ENCODE data around the gene NDE1. TPM values are rescaled to one million over a fixed set of nuclear protein-coding genes. Genes with fewer than 3 reads are reported as not detected.

The NDE1 gene
- total RNA-seq, 1 donor from 2014 or later = 55.0 TPM

DNA sequence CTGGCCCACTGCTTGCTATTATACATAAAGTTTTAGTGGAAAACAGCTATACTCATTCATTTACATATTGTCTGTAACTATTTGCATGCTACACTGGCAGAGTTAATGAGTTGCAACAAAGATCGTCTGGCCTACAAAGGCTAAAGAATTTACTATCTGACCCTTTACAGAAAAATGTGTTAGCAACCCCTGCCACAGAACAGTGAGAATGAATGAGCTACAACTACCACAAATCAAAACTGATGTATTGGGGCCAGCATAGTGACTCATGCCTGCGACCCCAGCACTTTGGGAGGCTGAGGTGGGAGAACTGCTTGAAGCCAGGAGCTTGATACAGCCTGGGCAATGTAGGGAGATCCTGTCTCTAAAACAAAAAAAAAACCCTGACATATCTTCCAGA, 114.1 kb downstream of the NDE1 start:
- no peaks in the 10 kb centered on the region for H3K9me3 ChIP-seq
- intact Hi-C loops (cut with DNase I) = loop anchor here (5.0 kb wide), 1 partner anchor 1292 kb away; no protein-coding TSS in a partner anchor
- H3K4me1 ChIP-seq = no peaks in the 10 kb centered on the region
- H3K36me3 ChIP-seq = no peaks in the 10 kb centered on the region
- H3K27ac ChIP-seq = no peak overlapping the region
- H3K4me3 ChIP-seq = no peak overlapping the region
- H3K27me3 ChIP-seq = no peaks in the 10 kb centered on the region
- no peak for DNase-seq (ENCODE audit: extremely low spot score in 2 of 2)
- TF ChIP-seq, protein P1, sequence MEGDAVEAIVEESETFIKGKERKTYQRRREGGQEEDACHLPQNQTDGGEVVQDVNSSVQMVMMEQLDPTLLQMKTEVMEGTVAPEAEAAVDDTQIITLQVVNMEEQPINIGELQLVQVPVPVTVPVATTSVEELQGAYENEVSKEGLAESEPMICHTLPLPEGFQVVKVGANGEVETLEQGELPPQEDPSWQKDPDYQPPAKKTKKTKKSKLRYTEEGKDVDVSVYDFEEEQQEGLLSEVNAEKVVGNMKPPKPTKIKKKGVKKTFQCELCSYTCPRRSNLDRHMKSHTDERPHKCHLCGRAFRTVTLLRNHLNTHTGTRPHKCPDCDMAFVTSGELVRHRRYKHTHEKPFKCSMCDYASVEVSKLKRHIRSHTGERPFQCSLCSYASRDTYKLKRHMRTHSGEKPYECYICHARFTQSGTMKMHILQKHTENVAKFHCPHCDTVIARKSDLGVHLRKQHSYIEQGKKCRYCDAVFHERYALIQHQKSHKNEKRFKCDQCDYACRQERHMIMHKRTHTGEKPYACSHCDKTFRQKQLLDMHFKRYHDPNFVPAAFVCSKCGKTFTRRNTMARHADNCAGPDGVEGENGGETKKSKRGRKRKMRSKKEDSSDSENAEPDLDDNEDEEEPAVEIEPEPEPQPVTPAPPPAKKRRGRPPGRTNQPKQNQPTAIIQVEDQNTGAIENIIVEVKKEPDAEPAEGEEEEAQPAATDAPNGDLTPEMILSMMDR (IDR thresholded peaks at IDR 0.05) = no peak
- TF ChIP-seq POLR2A (IDR thresholded peaks at IDR 0.05) = no peak
- no peak for TF ChIP-seq POLR2AphosphoS5 (IDR thresholded peaks at IDR 0.05; ENCODE audit: insufficient read depth in 1 of 2, low read depth in 1 of 2)

DNA sequence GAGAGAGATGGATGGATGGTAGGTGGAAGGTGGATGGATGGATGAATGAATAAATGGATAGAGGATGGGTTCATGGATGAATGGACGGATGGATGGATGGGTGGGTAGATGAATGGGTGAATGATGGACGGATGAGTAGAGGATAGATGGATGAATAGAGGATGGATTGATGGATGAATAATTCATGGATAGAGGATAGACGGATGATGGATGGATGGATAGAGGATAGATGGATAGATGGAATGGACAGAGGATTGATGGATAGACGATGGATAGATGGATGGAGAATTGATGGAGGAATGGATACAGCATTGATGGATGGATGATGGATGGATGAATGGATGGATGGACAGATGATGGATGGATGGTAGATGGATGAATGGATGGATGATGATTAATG, 115.1 kb downstream of the NDE1 start:
- DNase-seq (ENCODE audit: extremely low spot score in 2 of 2) = no peak
- intact Hi-C loops (cut with DNase I) = no loop called here
- TF ChIP-seq POLR2AphosphoS5 (IDR thresholded peaks at IDR 0.05; ENCODE audit: insufficient read depth in 1 of 2, low read depth in 1 of 2) = no peak
- no peak for TF ChIP-seq POLR2A (IDR thresholded peaks at IDR 0.05)
- TF ChIP-seq, protein P1 (IDR thresholded peaks at IDR 0.05) = no peak
- H3K9me3 ChIP-seq = no peaks in the 10 kb centered on the region
- no peaks in the 10 kb centered on the region for H3K36me3 ChIP-seq
- H3K4me3 ChIP-seq = no peak overlapping the region
- no peak overlapping the region for H3K27ac ChIP-seq
- H3K27me3 ChIP-seq = no peaks in the 10 kb centered on the region
- no peaks in the 10 kb centered on the region for H3K4me1 ChIP-seq

DNA sequence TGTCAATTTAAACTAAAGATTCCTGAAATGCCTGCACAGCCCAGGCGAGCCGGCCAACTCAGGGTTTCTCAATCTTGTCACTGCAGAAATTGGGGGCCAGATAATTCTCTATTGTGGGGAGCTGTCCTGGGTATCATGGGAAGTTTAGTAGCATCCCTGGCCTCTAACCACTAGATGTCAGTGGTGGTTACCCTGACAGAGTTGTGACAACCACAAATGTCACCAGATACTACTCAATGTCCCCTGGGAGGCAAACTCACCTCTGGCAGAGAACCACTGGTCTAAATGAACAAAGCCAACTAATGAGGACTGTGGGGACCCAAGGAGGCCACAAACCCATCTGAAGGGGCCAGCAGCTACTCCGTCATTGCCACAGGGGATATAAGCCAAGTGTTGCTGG, 115.8 kb downstream of the NDE1 start:
- TF ChIP-seq POLR2A (IDR thresholded peaks at IDR 0.05) (no peak), POLR2AphosphoS5 (IDR thresholded peaks at IDR 0.05; ENCODE audit: insufficient read depth in 1 of 2, low read depth in 1 of 2) (no peak)
- TF ChIP-seq, protein P1 (IDR thresholded peaks at IDR 0.05) = peak in 2 of 3 experiments; percentile 4 to 40
- intact Hi-C loops (cut with DNase I) = no loop called here
- no peak for DNase-seq (ENCODE audit: extremely low spot score in 2 of 2)
- Histone ChIP-seq H3K9me3 (no peaks in the 10 kb centered on the region), H3K36me3 (no peaks in the 10 kb centered on the region), H3K27me3 (no peaks in the 10 kb centered on the region), H3K4me3 (no peak overlapping the region), H3K4me1 (no peaks in the 10 kb centered on the region), H3K27ac (no peak overlapping the region)

DNA sequence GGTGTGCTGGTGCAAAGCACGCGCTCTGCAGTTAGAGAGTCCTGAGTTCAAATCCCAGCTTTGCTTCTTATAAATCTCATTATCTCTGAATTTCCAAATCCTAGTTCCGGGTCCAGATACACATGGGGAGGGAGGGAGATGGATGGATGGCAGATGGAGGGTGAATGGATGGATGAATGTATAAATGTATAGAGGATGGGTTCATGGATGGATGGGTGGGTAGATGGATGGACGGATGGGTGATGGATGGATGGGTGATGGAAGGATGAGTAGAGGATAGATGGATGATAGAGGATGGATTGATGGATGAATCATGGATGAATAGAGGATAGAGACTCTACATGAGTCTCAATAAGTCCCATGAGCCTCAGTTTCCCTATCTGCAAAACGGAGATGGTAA, 116.9 kb downstream of the NDE1 start:
- H3K4me1 ChIP-seq = no peaks in the 10 kb centered on the region
- no peaks in the 10 kb centered on the region for H3K27me3 ChIP-seq
- no peak overlapping the region for H3K4me3 ChIP-seq
- DNase-seq (ENCODE audit: extremely low spot score in 2 of 2) = no peak
- no peak overlapping the region for H3K27ac ChIP-seq
- intact Hi-C loops (cut with DNase I) = no loop called here
- TF ChIP-seq POLR2A (IDR thresholded peaks at IDR 0.05) (no peak), POLR2AphosphoS5 (IDR thresholded peaks at IDR 0.05; ENCODE audit: insufficient read depth in 1 of 2, low read depth in 1 of 2) (no peak)
- TF ChIP-seq, protein P1 (IDR thresholded peaks at IDR 0.05) = no peak
- H3K36me3 ChIP-seq = no peaks in the 10 kb centered on the region
- H3K9me3 ChIP-seq = no peaks in the 10 kb centered on the region

DNA sequence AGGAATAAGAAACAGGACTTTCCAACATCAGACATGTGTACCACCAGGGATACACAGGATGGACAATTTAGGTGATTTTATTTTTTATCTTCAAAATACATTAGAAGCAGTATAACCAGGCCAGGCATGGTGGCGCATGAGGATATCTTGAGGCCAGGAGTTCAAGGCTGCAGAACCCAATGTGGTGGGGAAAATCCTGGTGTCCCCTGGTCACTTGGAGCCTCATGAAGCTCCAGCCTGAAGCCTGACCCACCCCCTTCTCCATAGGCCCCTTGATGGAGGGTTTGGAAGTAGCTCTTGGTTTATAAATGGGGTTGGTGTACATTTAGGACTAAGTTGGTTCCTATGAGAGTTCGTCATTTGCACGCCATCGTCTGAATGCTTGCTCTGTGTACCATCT, 118.2 kb downstream of the NDE1 start:
- no peak for DNase-seq (ENCODE audit: extremely low spot score in 2 of 2)
- no peak overlapping the region for H3K4me3 ChIP-seq
- intact Hi-C loops (cut with DNase I) = no loop called here
- no peaks in the 10 kb centered on the region for H3K36me3 ChIP-seq
- H3K27me3 ChIP-seq = no peaks in the 10 kb centered on the region
- H3K9me3 ChIP-seq = no peaks in the 10 kb centered on the region
- no peak for TF ChIP-seq POLR2A (IDR thresholded peaks at IDR 0.05)
- no peak for TF ChIP-seq POLR2AphosphoS5 (IDR thresholded peaks at IDR 0.05; ENCODE audit: insufficient read depth in 1 of 2, low read depth in 1 of 2)
- TF ChIP-seq, protein P1 (IDR thresholded peaks at IDR 0.05) = no peak
- no peak overlapping the region for H3K27ac ChIP-seq
- H3K4me1 ChIP-seq = no peaks in the 10 kb centered on the region
